GM12892 (cell line): ENCODE results near the gene GSTM1.

Experiments used
- POLR2A ChIP-seq: IDR thresholded peaks from 2 replicates; pipeline ENCODE4 v1.6.1; 2011; ENCODE audit warnings: low read depth, low read length, control low read depth
- POLR2AphosphoS5 ChIP-seq: IDR thresholded peaks from 2 replicates; pipeline ENCODE4 v1.6.1; 2011; ENCODE audit warnings: low read depth, low read length, control low read depth

DNA sequence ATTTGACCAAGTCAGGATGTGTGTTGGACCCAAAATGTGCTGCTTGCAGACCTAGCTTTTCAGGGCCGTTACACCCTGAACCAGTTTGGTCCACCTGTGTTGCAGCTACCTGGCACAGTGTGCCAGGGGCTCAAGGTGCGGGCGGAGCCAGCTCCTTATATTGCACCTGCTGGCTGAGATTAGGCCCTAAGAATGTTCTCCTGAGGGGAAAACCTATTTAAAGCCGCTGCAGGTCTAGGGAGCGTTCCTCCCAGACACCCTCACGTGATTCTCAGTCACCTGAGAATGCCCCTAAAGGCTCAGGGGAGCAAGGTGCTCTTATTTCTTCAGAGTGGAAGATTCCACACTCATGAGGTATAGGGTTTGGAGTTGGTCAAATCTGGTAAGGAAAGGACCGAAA is 41.3 kb downstream of the GSTM1 start:
- TF ChIP-seq POLR2A: no peak
- TF ChIP-seq POLR2AphosphoS5: no peak
